Stimulated activated CD8-positive, alpha-beta memory T cell treated with anti-CD3 and anti-CD28 coated beads, Interleukin-4, amount 100 ng/mL, for 24 hours (primary cell): ENCODE measurements around the gene RGPD6.
"Not testable (repeated sequence)": the region's sequence is repeated elsewhere in the genome, so short reads cannot be mapped to it uniquely, and the experiment has no call there.

Source experiments
- DNase-seq: peaks from one replicate; pipeline ENCODE4 v3.0.0-alpha.2; 2020; ENCODE audit warnings: low read depth

RGPD6 gene

DNA sequence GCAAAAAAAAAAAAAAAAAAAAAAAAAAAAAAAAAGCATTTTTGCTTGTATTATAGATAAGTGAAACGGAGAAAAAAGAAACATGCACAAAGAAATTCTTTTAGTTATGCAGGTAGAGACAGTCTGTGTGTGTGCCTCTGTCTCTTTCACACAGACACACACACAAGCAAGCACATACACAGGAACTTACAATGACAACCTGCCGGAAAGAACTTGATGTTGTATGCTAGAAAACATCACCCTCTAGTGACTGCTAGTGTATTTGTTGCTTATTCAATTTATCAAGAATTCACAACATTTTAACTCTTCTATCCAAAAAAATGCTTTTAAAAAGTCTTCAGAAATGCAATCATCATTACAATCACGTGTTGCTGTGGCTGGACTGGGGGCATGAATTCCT, 95.8 kb downstream of the RGPD6 start:
- DNase-seq: not testable (repeated sequence)

- DNase-seq: not testable (repeated sequence)
Measured at GRCh38 chr2:110480084-110480483, 96.9 kb downstream of the RGPD6 start.

DNA sequence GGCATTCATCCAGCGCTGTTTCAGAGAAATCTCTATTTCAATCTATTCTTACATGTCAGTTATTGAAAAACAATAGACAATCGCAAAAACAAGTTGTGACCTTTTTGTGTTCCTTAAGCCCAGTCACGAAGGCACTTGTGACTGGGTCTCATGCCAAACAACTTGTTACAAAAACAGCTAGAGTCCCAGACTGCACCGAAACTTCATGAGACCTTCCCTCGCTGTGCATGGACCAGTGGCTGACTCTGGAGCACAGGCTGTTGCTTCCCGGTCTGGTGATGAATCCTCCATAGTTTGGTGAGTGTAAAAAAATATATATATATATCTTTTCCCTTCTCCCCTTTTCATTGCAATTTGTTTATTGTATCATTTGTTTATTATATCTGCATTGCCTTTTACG, 99.7 kb downstream of the RGPD6 start:
- DNase-seq: not testable (repeated sequence)

GRCh38 chr2:110476952-110477351, 100.1 kb downstream of the RGPD6 start:
- DNase-seq: not testable (repeated sequence)

- not testable (repeated sequence) for DNase-seq
Measured at GRCh38 chr2:110475627-110476359, 101.2 kb downstream of the RGPD6 start.

DNA sequence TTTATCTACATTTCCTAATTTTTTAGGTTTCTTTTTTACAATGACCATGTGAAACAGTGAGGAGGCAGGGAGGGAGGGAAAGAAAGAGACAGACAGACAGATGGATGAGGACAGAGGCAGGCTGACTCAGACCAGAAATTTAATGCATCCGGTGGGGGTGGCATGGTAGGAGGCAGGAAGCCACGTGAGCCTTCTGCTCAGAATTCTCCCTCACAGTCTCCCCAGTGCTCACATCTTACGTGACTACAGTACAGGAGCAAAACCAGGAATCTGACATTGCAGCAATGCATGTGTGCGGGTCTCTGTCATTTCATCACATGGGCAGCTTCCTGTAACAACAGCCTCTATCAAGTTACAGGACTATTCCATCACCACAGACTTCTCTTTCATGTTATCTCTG, 102.1 kb downstream of the RGPD6 start:
- DNase-seq: not testable (repeated sequence)

GRCh38 chr2:110473059-110473358, 104.0 kb downstream of the RGPD6 start:
- DNase-seq: not testable (repeated sequence)

GRCh38 chr2:110472171-110473058, 104.6 kb downstream of the RGPD6 start, which contains the start of gene LIMS4:
Gene LIMS4 (minus strand): TSS chr2:110472816. CDS start chr2:110472778, 38 bp downstream.
- not testable (repeated sequence) for DNase-seq

DNA sequence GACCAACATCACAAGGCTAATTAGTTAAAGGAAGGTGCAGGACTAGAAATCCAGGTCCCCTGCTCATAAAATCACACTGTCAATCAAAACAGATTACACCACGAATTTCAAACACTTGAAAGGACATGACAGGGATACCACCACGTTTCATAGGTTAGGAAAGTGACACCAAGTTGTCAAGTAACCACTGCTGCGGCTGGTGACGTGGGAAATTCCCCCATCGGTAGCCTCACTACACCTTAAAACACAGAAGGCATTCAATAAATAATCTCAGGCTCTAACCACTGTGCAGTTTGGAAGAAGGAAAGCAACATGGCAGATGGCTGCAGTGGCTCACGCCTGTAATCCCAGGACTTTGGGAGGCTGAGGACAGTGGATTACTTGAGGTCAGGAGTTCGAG, 108.1 kb downstream of the RGPD6 start:
- not testable (repeated sequence) for DNase-seq

DNA sequence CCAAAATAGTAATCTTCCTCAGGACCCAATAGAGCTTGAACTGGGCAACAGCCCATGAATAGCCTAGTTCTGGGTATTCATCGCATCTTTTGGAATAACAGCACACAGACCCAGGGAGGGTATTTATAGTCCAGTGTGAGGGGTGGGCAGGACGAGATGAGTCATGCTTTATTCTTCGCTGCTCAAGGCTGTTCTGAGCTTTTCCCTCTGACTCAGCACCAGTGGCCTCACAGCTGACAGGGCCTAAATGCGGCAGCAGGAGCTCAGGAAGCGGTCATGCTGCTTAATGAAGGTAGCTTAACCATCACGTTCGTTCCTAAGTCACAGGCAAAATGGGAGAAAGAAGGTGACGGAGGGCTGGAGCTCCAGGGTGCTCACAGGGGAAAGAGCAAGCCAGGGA, 111.7 kb downstream of the RGPD6 start:
- DNase-seq: not testable (repeated sequence)
